Progenitor cell of endocrine pancreas (in vitro differentiated cells): Measurements from ENCODE around the gene FBLN1. TPM values are rescaled to one million over a fixed set of nuclear protein-coding genes. Genes with fewer than 3 reads are reported as not detected.
"Not testable (repeated sequence)": the region's sequence is repeated elsewhere in the genome, so short reads cannot be mapped to it uniquely, and the experiment has no call there.

Experiments used
- DNase-seq: peaks from one replicate; pipeline ENCODE4 v3.0.0; 2021; ENCODE audit warnings: low spot score; ENCODE audit not compliant: unreplicated experiment
- H3K27ac Mint-ChIP-seq: 2 replicates; pipeline ENCODE4 v1.8.0; 2021; ENCODE audit warnings: mild to moderate bottlenecking, moderate library complexity, mixed read lengths
- H3K27me3 Mint-ChIP-seq: 2 replicates; pipeline ENCODE4 v1.8.0; 2021; ENCODE audit warnings: mixed read lengths
- H3K36me3 Mint-ChIP-seq: 2 replicates; pipeline ENCODE4 v1.8.0; 2022; ENCODE audit warnings: mixed read lengths; ENCODE audit not compliant: insufficient read depth
- H3K4me1 Mint-ChIP-seq: 2 replicates; pipeline ENCODE4 v1.8.0; 2021; ENCODE audit warnings: low read depth, mixed read lengths
- H3K4me3 Mint-ChIP-seq: 2 replicates; pipeline ENCODE4 v1.8.0; 2021; ENCODE audit warnings: low read depth, mild to moderate bottlenecking, moderate library complexity, mixed read lengths
- H3K9me3 Mint-ChIP-seq: 2 replicates; pipeline ENCODE4 v1.8.0; 2021; ENCODE audit warnings: low read depth, mixed read lengths
- CTCF ChIP-seq: fragments of 200-600 bp; sonication (generic); IDR thresholded peaks from one replicate; pipeline ENCODE4 v1.5.0; 2021; ENCODE audit warnings: antibody characterized with exemption, mild to moderate bottlenecking; ENCODE audit not compliant: unreplicated experiment
- total RNA-seq: library from RNA; stranded (reverse); gene quantifications from 2 replicates; pipeline ENCODE4 v1.2.1, GENCODE V29; 2021

The FBLN1 gene
- total RNA-seq, 1 donor from 2014 or later, result 258 TPM

GRCh38 chr22:45491841-45492240, 10.8 kb upstream of the FBLN1 start:
- DNase-seq, result no peak
- H3K4me1 Mint-ChIP-seq, result peaks cover 8% of the 10 kb centered on the region
- peaks cover 5% of the 10 kb centered on the region for H3K36me3 Mint-ChIP-seq
- H3K27me3 Mint-ChIP-seq, result no peaks in the 10 kb centered on the region
- peaks cover 23% of the 10 kb centered on the region for H3K9me3 Mint-ChIP-seq
- H3K4me3 Mint-ChIP-seq, result no peak overlapping the region
- no peak overlapping the region for H3K27ac Mint-ChIP-seq
- TF ChIP-seq CTCF, result no peak

GRCh38 chr22:45493286-45493771, 9.4 kb upstream of the FBLN1 start:
- Mint-ChIP-seq H3K36me3 (peaks cover 5% of the 10 kb centered on the region), H3K4me1 (peaks cover 8% of the 10 kb centered on the region), H3K27me3 (no peaks in the 10 kb centered on the region), H3K4me3 (no peak overlapping the region), H3K9me3 (peaks cover 21% of the 10 kb centered on the region), H3K27ac (no peak overlapping the region)
- no peak for TF ChIP-seq CTCF
- DNase-seq, result no peak

GRCh38 chr22:45494306-45494705, 8.4 kb upstream of the FBLN1 start:
- H3K9me3 Mint-ChIP-seq, result peaks cover 14% of the 10 kb centered on the region
- not testable (repeated sequence) for H3K4me3 Mint-ChIP-seq, H3K36me3 Mint-ChIP-seq, DNase-seq, H3K27ac Mint-ChIP-seq, H3K4me1 Mint-ChIP-seq, H3K27me3 Mint-ChIP-seq

GRCh38 chr22:45495616-45496015, 7.1 kb upstream of the FBLN1 start:
- not testable (repeated sequence) for DNase-seq, H3K27ac Mint-ChIP-seq, H3K4me1 Mint-ChIP-seq, H3K4me3 Mint-ChIP-seq, H3K36me3 Mint-ChIP-seq, H3K27me3 Mint-ChIP-seq
- peaks cover 10% of the 10 kb centered on the region for H3K9me3 Mint-ChIP-seq

GRCh38 chr22:45496451-45496941, 6.2 kb upstream of the FBLN1 start:
- Mint-ChIP-seq H3K36me3 (peaks cover 3% of the 10 kb centered on the region), H3K27me3 (peaks cover 2% of the 10 kb centered on the region), H3K4me1 (peaks cover 8% of the 10 kb centered on the region), H3K9me3 (peaks cover 10% of the 10 kb centered on the region), H3K27ac (no peak overlapping the region), H3K4me3 (peak overlapping the region; percentile 6)
- TF ChIP-seq CTCF, result no peak
- DNase-seq, result no peak

GRCh38 chr22:45497351-45498145, 5.1 kb upstream of the FBLN1 start:
- Mint-ChIP-seq H3K9me3 (peaks cover 6% of the 10 kb centered on the region), H3K27me3 (peaks cover 2% of the 10 kb centered on the region), H3K27ac (no peak overlapping the region), H3K4me3 (no peak overlapping the region), H3K36me3 (peaks cover 3% of the 10 kb centered on the region), H3K4me1 (peaks cover 10% of the 10 kb centered on the region)
- TF ChIP-seq CTCF, result no peak
- DNase-seq, result no peak
